Body of pancreas (tissue), 4 donors: Measurements from ENCODE around the gene NEB.

Experiments used
- CTCF ChIP-seq, 7 experiments: fragments of 450-650 bp in 4 of 7; fragments of 200-600 bp in 3 of 7; sonication (generic) in 3 of 7; IDR thresholded peaks; one replicate each; pipeline ENCODE4 v1.5.1; 2016 to 2019; ENCODE audit warnings: antibody characterized with exemption in 7 of 7
- POLR2A ChIP-seq, 3 donors: fragments of 450-650 bp; IDR thresholded peaks; one replicate each; pipeline ENCODE4 v1.6.1; 2016; ENCODE audit warnings: antibody characterized with exemption in 3 of 3, mild to moderate bottlenecking in 2 of 3

GRCh38 chr2:151758744-151759143, 24.5 kb upstream of the NEB start:
- TF ChIP-seq CTCF (IDR thresholded peaks at IDR 0.05), result no peak
- no peak for TF ChIP-seq POLR2A (IDR thresholded peaks at IDR 0.05)
